T-helper 1 cell treated with Interleukin-12 subunit alpha and Interleukin-12 subunit beta and Interleukin-4 antibody, amounts not matched to agents 30 ng/mL and 1 ng/mL, for 36 hours (primary cell): ENCODE data around the gene CPN1. TPM values are rescaled to one million over a fixed set of nuclear protein-coding genes. Genes with fewer than 3 reads are reported as not detected.
"Not testable (repeated sequence)": the region's sequence is repeated elsewhere in the genome, so short reads cannot be mapped to it uniquely, and the experiment has no call there.

Source experiments
- intact Hi-C: fragments of 100-400 bp; cut with micrococcal nuclease; formaldehyde crosslinking; loops from one replicate; pipeline ENCODE4 v1.15.1; 2024
- total RNA-seq: library from RNA; stranded (reverse); gene quantifications from 2 replicates; pipeline ENCODE4 v1.2.3, GENCODE V29; 2022

The CPN1 gene
- total RNA-seq, 1 donor from 2014 or later, result not detected

GRCh38 chr10:100082276-100082675 lies 607 bp upstream of the CPN1 start:
- intact Hi-C loops, result not testable (repeated sequence)

GRCh38 chr10:100076750-100077149 lies 4.9 kb downstream of the CPN1 start:
- intact Hi-C loops, result no loop called here

GRCh38 chr10:100075426-100076220 lies 6.0 kb downstream of the CPN1 start:
- intact Hi-C loops, result no loop called here

- intact Hi-C loops, result no loop called here
These were observed 9.2 kb downstream of the CPN1 start for GRCh38 chr10:100072514-100072913.

GRCh38 chr10:100071529-100071928 lies 10.1 kb downstream of the CPN1 start:
- intact Hi-C loops, result no loop called here

GRCh38 chr10:100067466-100067865 lies 14.2 kb downstream of the CPN1 start:
- intact Hi-C loops, result no loop called here

GRCh38 chr10:100065084-100065660 lies 16.5 kb downstream of the CPN1 start:
- intact Hi-C loops, result no loop called here

- intact Hi-C loops, result no loop called here
These were observed 20.3 kb downstream of the CPN1 start for GRCh38 chr10:100061401-100061800.

GRCh38 chr10:100057948-100058347 lies 23.7 kb downstream of the CPN1 start:
- intact Hi-C loops, result no loop called here

GRCh38 chr10:100053686-100054460 lies 27.8 kb downstream of the CPN1 start:
- intact Hi-C loops, result no loop called here

- intact Hi-C loops, result loop anchor here (1.0 kb wide), 3 partner anchors 37 to 200 kb away; partner anchors contain the start of gene DNMBP
These were observed 35.6 kb downstream of the CPN1 start for GRCh38 chr10:100046021-100046486.

- intact Hi-C loops, result loop anchor here (2.0 kb wide), 1 partner anchor 195 kb away; no protein-coding TSS in a partner anchor
These were observed 36.1 kb downstream of the CPN1 start for GRCh38 chr10:100045592-100045991.

- intact Hi-C loops, result loop anchor here (2.0 kb wide), 1 partner anchor 193 kb away; no protein-coding TSS in a partner anchor
These were observed 37.9 kb downstream of the CPN1 start for GRCh38 chr10:100043796-100044195.

- intact Hi-C loops, result no loop called here
These were observed 38.3 kb downstream of the CPN1 start for GRCh38 chr10:100043344-100043743.

- intact Hi-C loops, result no loop called here
These were observed 40.2 kb downstream of the CPN1 start for GRCh38 chr10:100041306-100042002.

GRCh38 chr10:100038561-100039071 lies 43.1 kb downstream of the CPN1 start:
- intact Hi-C loops, result no loop called here

- intact Hi-C loops, result no loop called here
These were observed 43.8 kb downstream of the CPN1 start for GRCh38 chr10:100037758-100038315.

- intact Hi-C loops, result no loop called here
These were observed 44.8 kb downstream of the CPN1 start for GRCh38 chr10:100036850-100037249.

- intact Hi-C loops, result no loop called here
These were observed 47.8 kb downstream of the CPN1 start for GRCh38 chr10:100033766-100034418.

GRCh38 chr10:100027416-100027815 lies 54.3 kb downstream of the CPN1 start:
- intact Hi-C loops, result no loop called here
